Heart right ventricle (tissue), 16 donors: Measurements from ENCODE around the gene SAG. TPM values are rescaled to one million over a fixed set of nuclear protein-coding genes. Genes with fewer than 3 reads are reported as not detected.

ENCODE experiments used
- ATAC-seq, 8 donors: fragments of 200-7000 bp; cut with Tn5 transposase; one replicate each; pipeline ENCODE4 v1.9.1; 2020; ENCODE audit warnings: mild to moderate bottlenecking in 8 of 8, moderate library complexity in 8 of 8, moderate number of reproducible peaks in 1 of 8
- DNase-seq, 2 donors: peaks; one replicate each; pipeline ENCODE4 v3.0.0-alpha.2; 2020
- H3K27ac ChIP-seq, 10 donors: fragments of 200-600 bp; sonication (generic) in 2 of 10; one replicate each; pipeline versions ENCODE4 v1.5.0 to v1.8.0; 2020 to 2022; ENCODE audit warnings: mild to moderate bottlenecking in 3 of 10
- H3K27me3 ChIP-seq, 7 donors: fragments of 200-600 bp; one replicate each; pipeline ENCODE4 v1.8.0; 2021 to 2022; ENCODE audit warnings: mild to moderate bottlenecking in 2 of 7
- H3K36me3 ChIP-seq, 9 donors: fragments of 200-600 bp; sonication (generic) in 1 of 9; one replicate each; pipeline versions ENCODE4 v1.5.0 to v1.8.0; 2020 to 2022; ENCODE audit warnings: mild to moderate bottlenecking in 2 of 9
- H3K4me1 ChIP-seq, 9 donors: fragments of 200-600 bp; sonication (generic) in 1 of 9; one replicate each; pipeline versions ENCODE4 v1.5.0 to v1.8.0; 2020 to 2022; ENCODE audit warnings: mild to moderate bottlenecking in 4 of 9
- H3K4me3 ChIP-seq, 10 donors: fragments of 200-600 bp; sonication (generic) in 2 of 10; one replicate each; pipeline versions ENCODE4 v1.5.0 to v1.8.0; 2020 to 2022; ENCODE audit warnings: mild to moderate bottlenecking in 7 of 10, moderate library complexity in 2 of 10
- H3K9me3 ChIP-seq, 11 donors: fragments of 200-600 bp in 10 of 11; sonication (generic) in 2 of 11; one replicate each; pipeline versions ENCODE4 v1.5.0 to v1.8.0; 2013 to 2022; ENCODE audit warnings: mild to moderate bottlenecking in 2 of 11, control low read depth in 1 of 11, moderate library complexity in 1 of 11
- CTCF ChIP-seq, 9 donors: fragments of 200-600 bp; sonication (generic) in 2 of 9; IDR thresholded peaks; one replicate each; pipeline versions ENCODE4 v1.5.0 to v1.8.0; 2021 to 2022; ENCODE audit warnings: antibody characterized with exemption in 9 of 9, mild to moderate bottlenecking in 5 of 9, moderate library complexity in 1 of 9
- WGBS, 2 donors: extraction: QIAGEN DNeasy Blood & Tissue Kit; methylation state at CpG; one replicate each; pipeline ENCODE4 v1.1.7; 2013; ENCODE audit warnings: inconsistent platforms in 1 of 2; 5-methylcytosine and 5-hydroxymethylcytosine counted together
- intact Hi-C, 10 donors: fragments of 100-400 bp; cut with DNase I; formaldehyde crosslinking; loops; one replicate each; pipeline versions ENCODE4 v1.11.1 to v1.14.2; 2022
- polyA plus RNA-seq, 2 donors: library from polyadenylated mRNA; stranded (reverse); fragments of 200-250 nt; gene quantifications; one replicate each; pipeline ENCODE4 v1.2.3, GENCODE V29; 2013
- total RNA-seq, 10 donors: library from RNA; stranded (reverse); fragmentation: NEBNext Ultra II Directional in 3 of 10; extraction: Animal tissue kit (Norgen Biotek cat#: 25700) in 3 of 10; gene quantifications; one replicate each; pipeline versions ENCODE4 v1.2.1 to v1.2.4, GENCODE V29; 2021 to 2023
- donor health status: Arrhythmogenic right ventricular cardiomyopathy.
- donor health status: ischemic (EF 13 %, LVEDD 7.1; RV severe dilation, severe dysfunction).
- donor health status: healthy with polysubstance abuse.
- donor health status: DM: no; HTN: yes; CAD: no.
- donor health status: DM: no; HTN: no; CAD: no.
- donor health status: ischemic (EF 25% LVEDD 6.9; RV normal size, moderate dysfunction).
- donor health status: ischemic (EF 25% LVEDD 5.7; RV mildly dilated, moderate dysfunction).
- donor health status: healthy.
- donor health status: DM: yes; HTN: yes; CAD: no.
- donor health status: Ischemic cardiomyopathy.
- donor health status: ischemic (EF 35%, LVEDD 5.7; RV mildly dilated, moderate dysfunction).
- donor health status: nonischemic (EF 11% LVEDD 7.7; RV severe dilation, severe dysfunction).
- donor health status: DM: yes; HTN: yes; CAD: no.
- donor health status: PGD.
- donor health status: ischemic (EF 29% LVEDD 5.4; RV normal size, mild dysfunction).
- donor health status: nonischemic (EF 23%, LVEDD 6.1; RV moderate dilation, normal function).

SAG gene
- total and polyA plus RNA-seq, 12 donors: not detected

GRCh38 chr2:233278921-233279320, 28.7 kb upstream of the SAG start:
- no peak overlapping the region for H3K4me3 ChIP-seq
- intact Hi-C loops: no loop called here
- H3K36me3 ChIP-seq: peaks cover 0 to 100% (median 78%) of the 10 kb centered on the region in 9 donors
- H3K4me1 ChIP-seq: no peaks in the 10 kb centered on the region
- 94 to 98% methylated on average over 2 of the region's 2 CpGs for WGBS, 2 donors
- ATAC-seq: no peak
- no peak overlapping the region for H3K27ac ChIP-seq
- no peaks in the 10 kb centered on the region for H3K27me3 ChIP-seq
- DNase-seq: no peak
- H3K9me3 ChIP-seq: no peaks in the 10 kb centered on the region
- no peak for TF ChIP-seq CTCF (IDR thresholded peaks at IDR 0.05)

- intact Hi-C loops: loop anchor here in 1 of 10 donors (10.0 kb wide), 1 partner anchor 165 kb away; no protein-coding TSS in a partner anchor
- H3K27ac ChIP-seq: no peak overlapping the region
- ATAC-seq (no peak), DNase-seq (no peak)
- H3K4me1 ChIP-seq: no peaks in the 10 kb centered on the region
- WGBS, 2 donors: 82 to 83% methylated on average over 4 of the region's 4 CpGs
- no peaks in the 10 kb centered on the region for H3K9me3 ChIP-seq
- H3K4me3 ChIP-seq: no peak overlapping the region
- no peak for TF ChIP-seq CTCF (IDR thresholded peaks at IDR 0.05)
- H3K27me3 ChIP-seq: no peaks in the 10 kb centered on the region
- peaks cover 0 to 100% (median 76%) of the 10 kb centered on the region in 9 donors for H3K36me3 ChIP-seq
Measured at GRCh38 chr2:233280114-233280693, 27.4 kb upstream of the SAG start.

- no peaks in the 10 kb centered on the region for H3K9me3 ChIP-seq
- DNase-seq (no peak), ATAC-seq (no peak)
- H3K4me1 ChIP-seq: no peaks in the 10 kb centered on the region
- WGBS, 2 donors: 97 to 99% methylated on average over 4 of the region's 4 CpGs
- H3K36me3 ChIP-seq: peaks cover 0 to 100% (median 75%) of the 10 kb centered on the region in 9 donors
- no peak overlapping the region for H3K27ac ChIP-seq
- no peak for TF ChIP-seq CTCF (IDR thresholded peaks at IDR 0.05)
- no peak overlapping the region for H3K4me3 ChIP-seq
- no peaks in the 10 kb centered on the region for H3K27me3 ChIP-seq
- intact Hi-C loops: loop anchor here in 1 of 10 donors (10.0 kb wide), 1 partner anchor 163 kb away; no protein-coding TSS in a partner anchor
Measured at GRCh38 chr2:233281553-233281952, 26.1 kb upstream of the SAG start.

- no peak for ATAC-seq
- intact Hi-C loops: loop anchor here in 1 of 10 donors (10.0 kb wide), 1 partner anchor 163 kb away; no protein-coding TSS in a partner anchor
- WGBS, 2 donors: 94 to 97% methylated on average over 6 of the region's 6 CpGs
Measured at GRCh38 chr2:233281992-233282603, 25.5 kb upstream of the SAG start.

More at GRCh38 chr2:233281992-233282603, 25.5 kb upstream of the SAG start:
- Histone ChIP-seq H3K27ac (no peak overlapping the region), H3K4me3 (no peak overlapping the region), H3K4me1 (no peaks in the 10 kb centered on the region), H3K27me3 (no peaks in the 10 kb centered on the region), H3K9me3 (no peaks in the 10 kb centered on the region), H3K36me3 (peaks cover 0 to 100% (median 69%) of the 10 kb centered on the region in 9 donors)
- TF ChIP-seq CTCF (IDR thresholded peaks at IDR 0.05): no peak
- no peak for DNase-seq
